ENCODE results near the gene CCL8.

CCL8 gene

GRCh38 chr17:34352191-34352590, 33.0 kb downstream of the CCL8 start:
- in situ Hi-C loops (cut with MboI; ENCODE audit: low pct_unique_long_range_greater_than_20kb, low sequenced_read_pairs, unreplicated experiment), result no loop called here
- no peak for TF ChIP-seq CTCF (IDR thresholded peaks at IDR 0.05; ENCODE audit: extremely low read depth, insufficient read depth, missing control alignments)
- no peak for DNase-seq (ENCODE audit: low spot score)

DNA sequence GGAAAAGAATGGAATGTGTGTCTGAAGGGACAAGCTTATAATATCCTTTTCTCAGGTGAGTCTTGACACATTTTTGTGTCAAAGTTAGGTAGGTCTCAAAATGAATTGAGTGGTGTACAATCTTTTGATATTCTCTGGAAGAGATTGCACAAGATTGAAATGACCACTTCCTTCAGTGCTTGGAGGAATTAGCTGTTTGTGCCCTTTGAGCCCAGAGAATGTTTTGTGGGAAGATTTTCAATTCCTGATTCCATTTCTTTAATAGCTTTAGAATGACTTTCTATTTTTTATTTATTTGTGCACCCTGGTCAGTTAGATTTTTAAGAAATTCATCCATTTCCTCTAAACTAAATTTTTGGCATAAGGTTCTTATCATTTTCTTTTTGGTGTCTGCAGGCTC, 35.4 kb downstream of the CCL8 start:
- in situ Hi-C loops (cut with MboI; ENCODE audit: low pct_unique_long_range_greater_than_20kb, low sequenced_read_pairs, unreplicated experiment), result no loop called here
- TF ChIP-seq CTCF (IDR thresholded peaks at IDR 0.05; ENCODE audit: extremely low read depth, insufficient read depth, missing control alignments), result no peak
- no peak for DNase-seq (ENCODE audit: low spot score)

- DNase-seq (ENCODE audit: low spot score), result no peak
- in situ Hi-C loops (cut with MboI; ENCODE audit: low pct_unique_long_range_greater_than_20kb, low sequenced_read_pairs, unreplicated experiment), result no loop called here
- TF ChIP-seq CTCF (IDR thresholded peaks at IDR 0.05; ENCODE audit: extremely low read depth, insufficient read depth, missing control alignments), result no peak
These were observed 37.0 kb downstream of the CCL8 start, which contains the start of gene CCL13 for GRCh38 chr17:34356194-34356593. TSS of gene CCL13 (plus strand) at chr17:34356480. CDS start at chr17:34356527, 47 bp downstream.

- no peak for TF ChIP-seq CTCF (IDR thresholded peaks at IDR 0.05; ENCODE audit: extremely low read depth, insufficient read depth, missing control alignments)
- in situ Hi-C loops (cut with MboI; ENCODE audit: low pct_unique_long_range_greater_than_20kb, low sequenced_read_pairs, unreplicated experiment), result no loop called here
- DNase-seq (ENCODE audit: low spot score), result no peak
These were observed 38.2 kb downstream of the CCL8 start for GRCh38 chr17:34357398-34357797.

DNA sequence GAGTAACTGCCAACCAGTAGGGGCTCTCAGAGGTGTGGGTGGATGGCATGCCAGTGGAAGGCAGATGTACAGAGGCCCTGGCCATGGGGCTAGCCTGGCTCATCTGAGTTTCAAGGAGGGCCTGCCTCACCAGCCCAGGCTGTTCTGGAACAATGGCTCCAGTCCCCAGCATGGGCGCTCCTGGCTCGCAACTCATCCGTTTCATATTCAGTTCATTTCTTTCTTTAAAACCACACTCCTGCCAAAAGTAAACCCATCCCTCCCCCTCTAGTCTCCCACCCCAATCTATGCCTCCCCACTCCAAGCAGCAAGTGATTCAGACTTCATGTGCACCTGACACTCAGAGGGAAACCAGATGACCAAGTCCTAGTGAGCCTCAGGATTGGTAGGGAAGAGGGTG, 39.4 kb downstream of the CCL8 start:
- no peak for TF ChIP-seq CTCF (IDR thresholded peaks at IDR 0.05; ENCODE audit: extremely low read depth, insufficient read depth, missing control alignments)
- no peak for DNase-seq (ENCODE audit: low spot score)
- in situ Hi-C loops (cut with MboI; ENCODE audit: low pct_unique_long_range_greater_than_20kb, low sequenced_read_pairs, unreplicated experiment), result no loop called here

- in situ Hi-C loops (cut with MboI; ENCODE audit: low pct_unique_long_range_greater_than_20kb, low sequenced_read_pairs, unreplicated experiment), result loop anchor here (10.0 kb wide), 1 partner anchor 166 kb away; no protein-coding TSS in a partner anchor
These were observed 41.5 kb downstream of the CCL8 start for GRCh38 chr17:34360601-34361270.

More at GRCh38 chr17:34360601-34361270, 41.5 kb downstream of the CCL8 start:
- no peak for TF ChIP-seq CTCF (IDR thresholded peaks at IDR 0.05; ENCODE audit: extremely low read depth, insufficient read depth, missing control alignments)
- no peak for DNase-seq (ENCODE audit: low spot score)
